Testis (tissue), 3 donors: ENCODE measurements around the gene SOX6. TPM values are rescaled to one million over a fixed set of nuclear protein-coding genes. Genes with fewer than 3 reads are reported as not detected.

Source experiments
- DNase-seq: peaks from one replicate; pipeline ENCODE4 v3.0.0-alpha.2; 2019
- H3K27ac ChIP-seq, 2 donors: fragments of 200-600 bp; sonication (generic); one replicate each; pipeline ENCODE4 v1.5.1; 2019
- H3K27me3 ChIP-seq: fragments of 200-600 bp; sonication (generic); one replicate; pipeline ENCODE4 v1.5.1; 2019
- H3K36me3 ChIP-seq: fragments of 200-600 bp; sonication (generic); one replicate; pipeline ENCODE4 v1.5.1; 2017; ENCODE audit warnings: low read depth; ENCODE audit errors: missing control alignments
- H3K4me1 ChIP-seq: fragments of 200-600 bp; sonication (generic); one replicate; pipeline ENCODE4 v1.5.1; 2019
- H3K4me3 ChIP-seq, 2 donors: fragments of 200-600 bp; sonication (generic); one replicate each; pipeline ENCODE4 v1.5.1; 2017 to 2019
- H3K9me3 ChIP-seq: fragments of 200-600 bp; sonication (generic); one replicate; pipeline ENCODE4 v1.5.1; 2017
- CTCF ChIP-seq, 3 experiments: fragments of 450-650 bp in 2 of 3; fragments of 200-600 bp in 1 of 3; sonication (generic) in 1 of 3; IDR thresholded peaks; one replicate each; pipeline ENCODE4 v1.5.1; 2016 to 2019; ENCODE audit warnings: antibody characterized with exemption in 3 of 3, mild to moderate bottlenecking in 2 of 3, moderate library complexity in 1 of 3
- POLR2A ChIP-seq: fragments of 450-650 bp; IDR thresholded peaks from one replicate; pipeline ENCODE4 v1.6.1; 2017; ENCODE audit warnings: antibody characterized with exemption, mild to moderate bottlenecking, moderate library complexity
- WGBS, 2 donors: methylation state at CpG; one replicate each; pipeline ENCODE4 v1.1.5; 2018; 5-methylcytosine and 5-hydroxymethylcytosine counted together
- intact Hi-C: fragments of 100-400 bp; cut with DNase I; formaldehyde crosslinking; loops from one replicate; pipeline ENCODE4 v1.15.1; 2023; ENCODE audit warnings: low total_unique reads
- polyA plus RNA-seq: library from polyadenylated mRNA; stranded (reverse); fragments of 350-450 nt; fragmentation: Illumina TruSeq; extraction: RNeasy Lipid Tissue Mini Kit (QIAGEN cat#74804); gene quantifications from one replicate; pipeline ENCODE4 v1.2.3, GENCODE V29; 2014; ENCODE audit warnings: low read depth, low replicate concordance; ENCODE audit not compliant: insufficient read depth
- total RNA-seq, 2 donors: library from RNA; depleted of rRNA; stranded (reverse); fragments of >200 nt; gene quantifications; one replicate each; pipeline ENCODE4 v1.2.3, GENCODE V29; 2016

The SOX6 gene
- total and polyA plus RNA-seq, 3 donors from 2014 or later: 39.6 to 74.0 (median 52.3) TPM

GRCh38 chr11:16289541-16289940 lies 66.8 kb downstream of the SOX6 start:
- intact Hi-C loops: no loop called here
- Histone ChIP-seq H3K4me1 (no peaks in the 10 kb centered on the region), H3K36me3 (no peaks in the 10 kb centered on the region), H3K27me3 (no peaks in the 10 kb centered on the region), H3K9me3 (no peaks in the 10 kb centered on the region), H3K27ac (no peak overlapping the region), H3K4me3 (no peak overlapping the region)
- WGBS, 2 donors: 86 to 92% methylated on average over 3 of the region's 3 CpGs
- TF ChIP-seq POLR2A: no peak
- TF ChIP-seq CTCF (IDR thresholded peaks at IDR 0.05): no peak
- no peak for DNase-seq

- no peaks in the 10 kb centered on the region for H3K36me3 ChIP-seq
- intact Hi-C loops: no loop called here
- H3K4me1 ChIP-seq: no peaks in the 10 kb centered on the region
- H3K9me3 ChIP-seq: no peaks in the 10 kb centered on the region
- DNase-seq: no peak
- no peak overlapping the region for H3K4me3 ChIP-seq
- H3K27ac ChIP-seq: no peak overlapping the region
- H3K27me3 ChIP-seq: no peaks in the 10 kb centered on the region
- WGBS, 2 donors: 89 to 93% methylated on average over 3 of the region's 3 CpGs
- no peak for TF ChIP-seq CTCF (IDR thresholded peaks at IDR 0.05)
- TF ChIP-seq POLR2A: no peak
Observed at GRCh38 chr11:16287630-16288280, 68.6 kb downstream of the SOX6 start.

GRCh38 chr11:16286095-16286494 lies 70.3 kb downstream of the SOX6 start:
- DNase-seq: no peak
- intact Hi-C loops: no loop called here

GRCh38 chr11:16280256-16280682 lies 76.1 kb downstream of the SOX6 start:
- no peak overlapping the region for H3K27ac ChIP-seq
- no peaks in the 10 kb centered on the region for H3K9me3 ChIP-seq
- no peak for DNase-seq
- H3K27me3 ChIP-seq: no peaks in the 10 kb centered on the region
- no peak overlapping the region for H3K4me3 ChIP-seq
- no peaks in the 10 kb centered on the region for H3K4me1 ChIP-seq
- no peaks in the 10 kb centered on the region for H3K36me3 ChIP-seq
- TF ChIP-seq CTCF (IDR thresholded peaks at IDR 0.05) (no peak), POLR2A (no peak)
- 65 to 80% methylated on average over 5 of the region's 5 CpGs for WGBS, 2 donors
- intact Hi-C loops: no loop called here

More at GRCh38 chr11:16286095-16286494, 70.3 kb downstream of the SOX6 start:
- 37 to 62% methylated on average over 3 of the region's 3 CpGs for WGBS, 2 donors
- Histone ChIP-seq H3K4me1 (no peaks in the 10 kb centered on the region), H3K9me3 (no peaks in the 10 kb centered on the region), H3K27me3 (no peaks in the 10 kb centered on the region), H3K27ac (no peak overlapping the region), H3K36me3 (no peaks in the 10 kb centered on the region), H3K4me3 (no peak overlapping the region)
- TF ChIP-seq CTCF (IDR thresholded peaks at IDR 0.05) (no peak), POLR2A (no peak)

- intact Hi-C loops: no loop called here
- H3K27me3 ChIP-seq: no peaks in the 10 kb centered on the region
- H3K4me1 ChIP-seq: no peaks in the 10 kb centered on the region
- H3K4me3 ChIP-seq: no peak overlapping the region
- no peak for DNase-seq
- H3K36me3 ChIP-seq: no peaks in the 10 kb centered on the region
- TF ChIP-seq POLR2A (no peak), CTCF (IDR thresholded peaks at IDR 0.05) (no peak)
- H3K27ac ChIP-seq: no peak overlapping the region
- no peaks in the 10 kb centered on the region for H3K9me3 ChIP-seq
Observed at GRCh38 chr11:16279524-16279923, 76.8 kb downstream of the SOX6 start.
